ENCODE data around the gene SNX30.
"Not testable (repeated sequence)": the region's sequence is repeated elsewhere in the genome, so short reads cannot be mapped to it uniquely, and the experiment has no call there.

SNX30 gene, protein sequence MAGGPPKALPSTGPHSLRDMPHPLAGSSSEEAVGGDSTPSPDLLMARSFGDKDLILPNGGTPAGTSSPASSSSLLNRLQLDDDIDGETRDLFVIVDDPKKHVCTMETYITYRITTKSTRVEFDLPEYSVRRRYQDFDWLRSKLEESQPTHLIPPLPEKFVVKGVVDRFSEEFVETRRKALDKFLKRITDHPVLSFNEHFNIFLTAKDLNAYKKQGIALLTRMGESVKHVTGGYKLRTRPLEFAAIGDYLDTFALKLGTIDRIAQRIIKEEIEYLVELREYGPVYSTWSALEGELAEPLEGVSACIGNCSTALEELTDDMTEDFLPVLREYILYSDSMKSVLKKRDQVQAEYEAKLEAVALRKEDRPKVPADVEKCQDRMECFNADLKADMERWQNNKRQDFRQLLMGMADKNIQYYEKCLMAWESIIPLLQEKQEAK

DNA sequence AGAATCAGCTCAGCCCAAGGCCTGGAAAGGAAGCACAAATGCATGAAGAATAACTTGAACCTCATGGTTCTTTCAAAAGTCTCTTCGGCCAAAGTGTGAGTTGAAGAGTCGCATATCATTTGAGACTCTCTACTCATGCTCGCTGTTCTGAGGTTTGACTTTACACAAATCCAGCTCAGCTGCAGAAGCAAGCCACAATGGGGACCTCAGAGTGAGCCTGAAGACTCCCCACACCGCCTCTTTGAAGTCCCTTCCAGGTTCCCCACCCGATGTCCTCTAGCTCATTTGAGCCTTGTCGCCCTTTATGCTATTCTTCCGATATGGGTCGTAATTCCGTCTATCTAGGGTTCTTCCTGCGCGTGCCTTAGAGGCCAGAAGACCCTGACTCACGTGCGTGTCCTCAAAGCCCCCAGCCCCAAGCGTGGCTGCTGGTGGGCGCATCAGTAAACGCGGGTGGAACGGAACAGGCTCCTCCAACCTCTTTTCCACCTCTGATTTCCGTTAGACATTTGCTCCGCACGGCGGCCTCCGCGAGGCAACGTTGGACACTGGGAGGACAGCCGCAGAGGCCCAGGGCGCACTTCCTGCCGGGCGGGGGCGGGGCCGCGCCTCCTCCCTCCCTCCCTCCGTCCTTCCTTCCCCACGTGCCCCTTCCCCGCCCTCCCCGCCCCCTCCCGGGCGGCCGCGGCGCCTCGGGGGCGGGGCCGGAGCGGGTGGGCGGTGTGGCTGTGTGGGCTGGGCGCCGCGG, at the start of gene SNX30:
Gene SNX30 (plus strand): TSS at position 745 of the 748 bp plus-strand sequence. CDS start 242 bp downstream, outside the sequence.
- peak; percentile 76 for DNase-seq (ENCODE audit: low spot score)

DNA sequence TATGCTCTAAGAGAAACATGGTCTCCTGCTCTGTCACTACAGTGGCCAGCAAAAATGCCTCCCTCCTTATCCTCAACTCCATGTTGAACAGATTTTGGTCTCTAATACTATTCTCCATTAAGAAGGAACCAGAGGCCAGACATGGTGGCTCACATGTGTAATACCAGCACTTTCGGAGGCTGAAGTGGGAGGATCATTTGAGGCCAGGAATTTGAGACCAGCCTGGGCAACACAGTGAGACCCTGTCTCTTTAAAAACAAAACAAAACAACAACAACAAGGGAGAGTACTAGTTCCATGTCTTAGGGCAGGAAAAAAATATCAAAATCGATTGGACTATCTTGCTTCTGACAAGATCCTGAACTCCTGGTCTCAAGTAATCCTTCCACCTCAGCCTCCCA, 47.3 kb upstream of the SNX30 start:
- no peak for DNase-seq (ENCODE audit: low spot score)

DNA sequence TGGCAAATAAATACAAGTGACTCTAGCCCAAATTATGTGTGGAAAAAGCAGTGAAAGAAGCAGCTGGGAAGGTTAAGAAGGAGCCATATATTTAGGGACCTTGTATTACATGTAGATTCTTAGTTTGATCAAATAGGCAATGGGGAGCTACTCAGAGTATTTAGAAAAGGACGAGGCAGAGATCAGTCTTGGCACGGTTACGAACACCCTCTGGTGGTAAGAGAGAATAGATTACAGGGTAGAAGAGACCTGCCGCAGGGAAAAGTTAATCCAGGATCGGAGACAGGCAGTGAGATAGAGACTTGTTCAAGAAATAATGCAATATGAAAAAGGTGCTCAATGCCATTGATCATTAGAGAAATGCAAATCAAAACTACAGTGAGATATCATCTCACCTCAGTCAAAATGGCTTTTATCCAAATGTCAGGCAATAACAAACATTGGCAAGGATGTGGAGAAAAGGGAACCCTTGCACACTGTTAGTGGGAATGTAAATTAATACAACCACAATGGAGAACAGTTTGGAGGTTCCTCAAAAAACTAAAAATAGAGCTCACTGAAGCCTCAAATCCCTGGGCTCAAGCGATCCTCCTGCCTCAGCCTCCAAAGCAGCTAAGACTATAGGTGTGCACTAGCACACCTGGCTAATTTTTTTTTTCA, 44.7 kb upstream of the SNX30 start:
- no peak for DNase-seq (ENCODE audit: low spot score)

DNA sequence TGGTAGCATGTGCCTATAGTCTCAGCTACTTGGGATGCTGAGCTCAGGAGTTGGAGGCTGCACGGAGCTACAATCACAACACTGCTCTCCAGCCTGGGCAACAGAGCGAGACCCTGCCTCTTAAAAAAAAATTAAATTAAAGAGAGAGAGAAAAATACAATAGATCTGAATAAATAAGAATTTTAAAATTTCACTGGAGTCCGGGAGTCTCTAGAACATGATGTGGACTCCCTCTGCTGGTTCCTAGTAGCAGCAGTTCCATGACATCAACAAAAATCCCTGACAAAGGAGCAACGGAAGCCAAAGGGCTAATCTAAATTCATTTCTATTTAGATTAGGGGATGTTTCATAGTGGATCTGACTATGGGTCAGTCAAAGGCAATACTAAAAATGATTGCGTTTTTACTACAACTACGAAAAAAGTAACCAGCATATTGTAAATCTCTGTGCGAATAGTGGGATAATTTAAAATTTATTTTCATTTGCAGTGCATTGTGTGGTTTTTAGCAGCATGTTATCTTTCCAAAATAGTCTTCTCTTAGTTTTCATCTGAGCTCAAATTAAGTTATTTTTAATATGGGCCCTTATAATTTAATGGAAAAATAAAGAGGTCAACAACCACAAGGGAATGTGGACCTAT, 39.4 kb upstream of the SNX30 start:
- no peak for DNase-seq (ENCODE audit: low spot score)

DNA sequence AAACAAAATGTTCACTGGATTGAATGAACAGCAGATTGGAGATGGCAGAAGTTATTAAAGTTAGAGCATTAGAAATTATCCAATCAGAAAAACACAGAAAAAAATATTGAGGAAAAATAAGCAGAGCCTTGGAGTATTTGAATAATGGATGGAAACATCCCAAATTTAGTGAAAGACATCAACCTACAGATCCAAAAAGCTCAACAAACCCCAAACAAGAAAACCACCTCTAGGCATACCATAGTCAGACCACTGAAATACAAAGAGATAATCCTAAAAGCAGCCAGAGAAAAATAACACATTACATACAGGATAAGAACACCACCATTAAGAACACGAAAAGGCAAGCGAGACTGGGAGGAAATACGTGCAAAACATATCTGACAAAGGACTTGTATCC, 37.9 kb upstream of the SNX30 start:
- DNase-seq (ENCODE audit: low spot score): no peak

DNA sequence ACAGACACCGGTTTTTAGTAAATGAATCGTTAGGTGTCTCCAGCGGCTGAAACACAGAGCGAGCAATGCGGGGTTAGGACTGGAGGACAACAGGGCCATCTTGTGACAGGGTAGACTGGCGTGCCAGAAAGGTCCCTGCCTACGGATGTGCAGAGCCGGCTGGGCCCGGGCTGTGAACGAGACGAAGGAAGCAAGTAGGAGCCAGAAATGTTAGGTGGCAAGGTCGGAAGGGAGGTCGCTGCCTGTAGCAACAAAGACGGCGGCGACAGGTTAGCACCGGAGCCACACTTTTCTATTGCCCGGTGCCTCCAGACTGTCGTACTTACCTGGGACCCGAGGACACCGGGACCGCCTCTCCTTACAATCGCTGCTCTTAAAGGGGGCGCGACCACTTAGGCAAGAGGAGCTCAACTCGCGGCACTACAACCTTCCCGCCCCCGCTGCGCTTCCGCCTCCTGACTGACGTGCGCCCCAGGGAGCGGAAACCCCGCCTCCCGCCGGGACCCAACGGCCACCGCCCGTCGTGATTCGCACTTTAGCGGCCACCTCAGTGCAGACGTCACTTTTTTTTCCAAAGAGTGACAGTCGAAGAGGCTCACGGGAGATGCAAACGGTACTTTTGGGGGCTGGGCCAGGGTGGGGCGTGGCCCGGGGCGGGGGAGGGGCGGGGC, 32.8 kb upstream of the SNX30 start, which contains the start of gene INIP:
Gene INIP (minus strand): TSS at position 457 of the 671 bp plus-strand sequence. CDS start 1,632 bp downstream, outside the sequence.
- peak; percentile 93 for DNase-seq (ENCODE audit: low spot score)

DNA sequence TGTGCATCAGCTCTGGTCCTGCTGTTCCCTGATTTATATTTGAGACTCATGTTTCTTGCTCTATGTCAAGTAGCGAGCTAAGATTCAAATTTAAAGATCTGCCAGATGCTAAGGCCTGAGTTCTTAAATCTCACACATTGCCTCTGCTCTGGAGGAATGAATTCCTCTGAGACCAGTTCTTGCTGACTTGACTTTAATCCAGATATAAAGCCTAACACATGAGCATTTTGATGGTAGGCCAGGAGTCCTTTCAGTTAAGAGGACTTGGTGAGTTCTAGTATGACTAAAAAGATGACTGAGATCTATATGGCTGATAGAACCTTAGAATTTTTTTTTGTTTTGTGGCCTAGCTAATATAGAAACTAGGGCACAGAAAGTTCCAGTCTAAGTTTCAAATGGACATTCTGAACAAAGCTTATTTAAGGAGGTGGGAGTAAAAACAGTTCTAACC, 31.3 kb upstream of the SNX30 start:
- no peak for DNase-seq (ENCODE audit: low spot score)

DNA sequence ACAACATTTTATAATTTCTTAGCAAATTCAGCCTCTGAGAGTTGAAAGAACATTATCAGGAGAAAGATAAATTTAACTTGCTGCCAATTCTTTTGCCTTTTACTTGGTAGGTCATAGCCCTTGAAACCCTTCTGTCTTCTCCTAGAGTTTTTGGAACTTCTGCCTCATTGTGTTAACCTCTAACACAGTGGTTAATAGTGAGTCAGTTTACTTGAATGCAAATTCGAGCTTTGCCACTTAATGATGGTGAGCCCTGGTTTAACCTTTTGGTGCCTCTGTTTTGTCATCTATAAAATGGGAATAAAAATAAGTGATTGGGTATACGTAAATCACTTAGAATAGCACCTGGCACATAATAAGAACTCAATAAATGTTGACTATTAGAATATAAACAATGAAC, 30.9 kb upstream of the SNX30 start:
- no peak for DNase-seq (ENCODE audit: low spot score)

DNA sequence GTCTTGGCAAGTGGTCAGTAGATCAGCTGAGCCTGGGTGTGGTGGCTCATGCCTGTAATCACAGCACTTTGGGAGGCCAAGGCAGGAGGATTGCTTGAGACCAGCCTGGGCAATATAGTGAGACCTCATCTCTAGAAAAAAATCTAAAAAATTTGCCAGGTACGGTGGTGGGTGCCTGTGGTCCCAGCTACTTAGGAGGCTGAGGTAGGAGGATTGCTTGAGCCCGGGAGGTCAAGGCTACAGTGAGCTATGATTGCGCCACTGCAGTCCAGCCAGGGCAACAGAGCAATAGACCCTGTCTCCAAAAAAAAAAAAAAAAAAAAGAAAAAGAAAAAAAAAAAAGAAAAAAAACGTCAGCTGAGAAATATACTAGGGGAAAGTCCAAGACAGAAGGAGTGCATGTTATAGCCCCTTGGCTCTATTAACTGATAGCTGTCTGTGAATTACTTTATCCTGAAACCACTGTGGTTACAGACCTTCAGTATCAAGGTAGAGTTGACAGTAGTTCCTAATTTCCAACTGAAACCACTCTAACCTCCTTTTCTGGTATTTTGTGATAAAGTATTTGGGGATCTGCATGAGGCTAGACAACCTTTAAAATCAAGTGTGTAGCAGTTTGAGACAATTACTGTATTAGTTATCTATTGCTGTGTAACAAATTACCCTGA, 30.3 kb upstream of the SNX30 start:
- no peak for DNase-seq (ENCODE audit: low spot score)

DNA sequence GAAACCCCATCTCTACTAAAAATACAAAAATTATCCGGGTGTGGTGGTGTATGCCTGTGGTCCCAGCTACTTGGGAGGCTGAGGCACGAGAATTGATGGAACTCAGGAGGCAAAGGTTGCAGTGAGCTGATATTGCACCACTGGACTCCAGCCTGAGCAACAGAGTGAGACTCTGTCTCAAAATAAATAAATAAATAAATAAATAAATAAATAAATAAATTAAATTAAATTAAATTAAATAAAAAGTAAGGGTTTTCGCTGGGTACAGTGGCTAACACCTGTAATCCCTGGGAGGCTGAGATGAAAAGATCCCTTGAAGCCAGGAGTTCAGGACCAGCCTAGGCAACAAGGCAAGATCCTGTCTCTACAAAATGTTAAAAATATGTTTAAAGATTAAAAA, 27.8 kb upstream of the SNX30 start:
- DNase-seq (ENCODE audit: low spot score): not testable (repeated sequence)

DNA sequence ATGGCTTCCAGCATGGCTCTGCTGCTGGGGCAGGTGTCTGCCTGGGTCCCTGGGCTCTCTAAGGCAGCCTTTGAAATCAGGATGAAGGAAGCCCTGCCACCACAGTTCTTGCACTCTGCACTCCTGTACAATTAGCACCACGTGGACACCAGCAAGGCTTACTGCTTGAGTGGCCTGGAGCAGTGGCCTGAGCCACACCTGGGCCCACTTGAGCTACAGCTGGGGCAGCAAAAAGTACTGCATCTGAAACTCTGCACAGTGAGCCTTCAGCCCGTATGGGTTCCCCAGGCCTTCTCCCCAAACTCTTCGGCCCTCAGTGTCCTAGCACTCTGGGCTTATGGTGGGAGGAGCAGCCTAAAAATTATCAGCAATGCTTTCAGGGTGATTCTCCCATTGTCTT, 24.6 kb upstream of the SNX30 start:
- DNase-seq (ENCODE audit: low spot score): no peak

DNA sequence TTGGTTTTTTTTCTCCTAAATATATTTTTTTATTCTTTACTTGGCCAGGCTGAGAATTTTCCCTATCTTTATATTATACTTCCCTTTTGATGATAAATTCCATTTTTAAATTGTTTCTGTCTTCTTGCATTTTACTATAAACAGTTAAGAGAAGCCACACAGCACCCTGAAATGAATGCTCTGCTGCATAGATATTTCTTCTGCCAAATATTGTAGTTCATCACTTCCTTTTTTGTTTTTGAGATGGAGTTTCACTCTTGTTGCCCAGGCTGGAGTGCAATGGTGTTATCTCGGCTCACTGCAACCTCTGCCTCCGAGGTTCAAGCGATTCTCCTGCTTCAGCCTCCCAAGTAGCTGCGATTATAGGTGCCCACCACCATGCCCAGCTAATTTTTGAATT, 24.1 kb upstream of the SNX30 start:
- no peak for DNase-seq (ENCODE audit: low spot score)

DNA sequence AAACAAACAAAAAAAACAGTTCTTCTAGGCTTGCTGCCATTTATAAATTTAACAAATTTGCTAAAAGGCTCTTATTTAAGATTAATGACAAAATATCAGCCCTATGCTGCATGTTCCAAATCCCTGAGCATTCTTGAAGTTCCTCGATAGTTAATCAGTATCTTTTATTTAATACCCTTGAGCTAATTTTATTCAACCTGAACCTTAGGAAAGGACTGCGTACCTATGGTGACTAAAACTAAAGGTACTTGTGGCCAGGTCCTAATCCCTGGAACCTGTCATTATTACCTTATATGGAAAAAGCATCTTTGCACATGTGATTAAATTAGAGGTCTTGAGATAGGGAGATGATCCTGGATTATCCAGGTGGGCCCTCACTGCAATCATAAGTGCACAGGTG, 22.2 kb upstream of the SNX30 start:
- DNase-seq (ENCODE audit: low spot score): no peak

DNA sequence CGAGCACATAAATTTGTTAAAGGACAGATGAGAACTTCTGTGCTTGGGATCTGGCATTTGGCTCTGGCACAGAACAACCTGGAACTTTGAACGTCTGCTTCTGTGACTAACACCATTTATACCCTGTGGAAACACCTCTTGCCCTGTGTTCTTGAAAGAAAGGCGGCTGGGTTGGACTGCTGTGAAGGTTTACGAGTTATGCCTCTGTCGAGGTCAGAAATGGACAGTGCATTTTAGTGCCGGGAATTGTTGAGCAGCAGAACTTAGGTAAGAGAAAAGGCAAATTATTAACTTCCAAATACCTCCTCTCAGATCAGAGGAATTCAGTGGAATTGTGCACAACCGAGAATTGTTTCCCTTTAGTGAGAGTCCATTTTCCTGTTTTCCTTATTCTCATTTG, 18.6 kb upstream of the SNX30 start:
- DNase-seq (ENCODE audit: low spot score): no peak

DNA sequence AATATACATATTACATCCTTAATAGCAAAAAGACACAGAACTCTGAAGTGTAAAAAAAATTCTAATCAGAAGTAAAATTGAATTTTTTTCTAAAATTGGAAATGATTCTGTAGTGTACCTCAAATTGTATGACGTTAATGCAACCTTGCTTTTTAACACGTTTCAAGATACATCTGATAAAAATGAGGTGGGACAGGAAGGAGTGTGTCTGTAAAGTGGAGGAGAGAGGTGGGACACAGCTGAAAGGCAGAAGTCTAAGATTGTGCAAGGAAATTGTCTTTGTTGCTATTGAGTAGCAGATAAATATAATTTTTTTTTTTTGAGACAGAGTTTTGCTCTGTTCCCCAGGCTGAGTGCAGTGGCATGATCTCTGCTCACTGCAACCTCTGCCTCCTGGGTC, 15.7 kb upstream of the SNX30 start:
- DNase-seq (ENCODE audit: low spot score): no peak

DNA sequence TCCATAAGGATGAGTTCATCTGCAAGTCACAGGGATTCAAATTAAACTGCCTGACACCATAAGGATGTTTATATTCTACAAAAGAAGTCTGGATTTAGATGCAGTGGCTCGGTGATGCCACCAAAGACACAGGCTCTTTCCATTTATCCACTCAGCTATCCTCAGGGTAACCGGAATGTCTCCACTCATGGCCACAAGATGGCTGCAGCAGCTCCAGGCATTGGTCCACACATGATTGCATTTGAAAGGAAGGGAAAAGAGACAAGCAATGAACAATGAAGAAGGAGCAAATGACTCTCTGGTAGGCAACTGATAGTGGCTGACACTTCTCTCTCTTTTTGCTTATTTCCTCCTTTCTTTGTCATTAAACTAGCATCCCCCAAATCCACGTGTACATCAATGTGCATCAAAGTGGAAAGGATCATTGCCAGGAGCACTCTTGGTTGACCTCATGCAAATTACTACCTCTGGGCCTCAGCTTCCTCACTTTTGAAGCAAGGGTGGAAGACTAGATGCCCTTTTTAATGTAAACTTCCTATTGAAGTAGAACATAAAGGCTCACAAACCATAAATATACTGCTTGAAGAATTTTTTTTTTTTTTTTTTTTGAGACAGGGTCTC, 7.2 kb upstream of the SNX30 start:
- no peak for DNase-seq (ENCODE audit: low spot score)

DNA sequence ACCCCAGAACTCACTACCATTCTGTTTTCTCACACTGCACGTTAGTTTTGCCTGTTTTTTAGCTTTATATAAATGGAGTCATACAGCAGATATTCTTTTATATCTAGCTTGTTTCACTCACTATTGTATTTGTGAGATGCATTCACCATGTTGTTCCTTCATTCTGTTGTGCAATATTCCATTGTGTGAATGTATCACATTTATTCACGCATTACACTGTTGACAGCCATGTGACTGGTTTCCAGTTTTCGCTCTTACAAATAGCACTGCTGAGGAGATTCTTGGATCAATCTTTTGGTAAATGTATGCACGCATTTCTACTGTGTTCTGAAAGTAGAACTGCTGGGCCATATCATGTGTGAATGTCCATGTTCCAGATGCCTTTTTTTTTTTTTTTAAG, 6.4 kb upstream of the SNX30 start:
- no peak for DNase-seq (ENCODE audit: low spot score)

DNA sequence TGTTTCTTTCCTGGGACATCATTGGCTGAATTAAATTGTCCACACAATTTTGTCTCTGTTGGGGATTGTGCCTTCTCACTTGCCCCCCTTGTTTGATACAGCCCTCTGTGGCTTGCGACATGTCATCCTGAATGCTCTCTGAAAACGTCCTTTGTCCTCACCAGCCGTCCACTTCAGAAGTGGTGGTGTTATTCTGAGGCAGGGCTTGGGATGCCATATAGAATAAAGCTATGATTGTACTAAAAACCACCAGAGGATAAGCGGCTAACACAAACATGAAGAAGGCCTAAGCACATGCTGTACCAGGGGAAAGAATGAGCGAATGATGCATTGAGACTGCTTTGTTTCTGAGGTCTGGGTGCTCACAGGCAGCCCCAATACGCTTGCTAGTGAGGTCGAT, 3.5 kb upstream of the SNX30 start:
- no peak for DNase-seq (ENCODE audit: low spot score)

DNA sequence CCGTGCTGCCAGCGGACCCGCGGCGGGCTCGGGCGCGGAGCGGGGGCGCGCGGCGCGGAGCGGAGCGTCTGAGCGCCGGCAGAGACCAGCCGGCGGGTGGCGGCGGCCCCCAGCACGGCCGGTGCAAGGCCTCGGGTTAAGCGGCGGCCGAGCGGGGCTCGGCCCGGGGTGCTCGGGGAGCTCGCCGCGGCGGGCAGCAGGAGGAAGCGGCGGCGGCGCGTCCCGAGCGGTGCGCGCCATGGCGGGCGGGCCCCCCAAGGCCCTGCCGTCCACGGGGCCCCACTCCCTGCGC, 150 bp downstream of the SNX30 start:
- no peak for DNase-seq (ENCODE audit: low spot score)

DNA sequence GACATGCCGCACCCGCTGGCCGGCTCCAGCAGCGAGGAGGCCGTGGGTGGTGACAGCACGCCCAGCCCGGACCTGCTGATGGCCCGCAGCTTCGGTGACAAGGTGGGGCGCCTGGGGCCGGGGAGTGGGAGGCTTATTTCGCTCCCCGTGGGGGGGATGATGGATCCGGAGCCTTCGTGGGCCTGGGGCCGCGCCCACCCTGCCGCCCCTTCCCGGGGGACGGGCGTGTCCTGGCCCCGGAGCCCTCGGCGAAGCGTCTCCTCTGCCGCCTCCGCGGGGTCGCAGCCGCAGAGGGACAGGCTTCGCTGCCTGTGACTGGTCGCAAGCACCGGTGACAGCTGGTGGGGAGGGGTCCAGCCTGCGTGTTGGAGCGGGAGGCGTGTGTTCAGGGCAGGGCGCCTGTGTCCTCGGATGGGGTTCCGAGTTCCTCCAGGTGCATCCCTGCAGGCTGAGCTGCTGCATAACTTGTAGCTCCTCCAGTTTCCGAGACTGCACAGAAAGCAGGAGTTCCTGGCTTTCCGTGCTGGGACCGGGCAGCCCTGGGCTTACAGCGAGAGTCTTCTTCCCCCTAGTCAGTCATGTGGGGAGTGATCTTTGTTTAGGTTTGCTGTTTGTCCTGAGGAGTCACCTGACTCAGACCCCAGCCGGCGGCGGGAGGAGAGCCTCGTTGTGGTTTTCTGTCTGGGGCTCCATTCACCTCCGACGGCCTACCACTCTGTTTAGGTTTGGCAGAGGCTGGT, 666 bp downstream of the SNX30 start:
- DNase-seq (ENCODE audit: low spot score): no peak

All from hematopoietic multipotent progenitor cell treated with erythropoietin and hydrocortisone succinate and interleukin-3 and kit ligand, for 17 days (in vitro differentiated cells).